HG02943 (cell line): Measurements from ENCODE around the gene SFXN5.

Source experiments
- ATAC-seq: cut with Tn5 transposase; IDR thresholded peaks from one replicate; pipeline ENCODE4 v1.9.1; 2021; ENCODE audit warnings: mild to moderate bottlenecking, low read depth, moderate library complexity; ENCODE audit not compliant: unreplicated experiment

Gene SFXN5

GRCh38 chr2:72982219-72982618, 89.3 kb downstream of the SFXN5 start:
- no peak for ATAC-seq

DNA sequence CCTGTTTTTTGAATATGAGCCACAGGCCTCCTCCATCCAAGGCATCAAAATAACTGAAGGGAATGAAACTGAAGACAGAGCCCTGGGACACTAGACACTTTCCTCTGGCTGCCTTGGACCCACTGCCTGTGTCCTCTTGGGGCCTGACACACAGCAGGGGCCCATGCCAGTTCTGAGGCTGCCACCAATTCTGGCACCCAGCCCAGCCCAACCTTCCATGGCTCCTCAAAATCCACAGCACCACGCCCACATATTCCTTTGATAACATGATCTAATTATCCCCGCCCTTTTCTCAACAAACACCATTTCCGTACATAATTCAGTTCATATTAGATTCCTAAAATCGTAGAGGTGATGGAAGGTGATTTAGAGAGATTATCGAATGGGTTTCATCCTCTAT, 90.0 kb downstream of the SFXN5 start:
- no peak for ATAC-seq

DNA sequence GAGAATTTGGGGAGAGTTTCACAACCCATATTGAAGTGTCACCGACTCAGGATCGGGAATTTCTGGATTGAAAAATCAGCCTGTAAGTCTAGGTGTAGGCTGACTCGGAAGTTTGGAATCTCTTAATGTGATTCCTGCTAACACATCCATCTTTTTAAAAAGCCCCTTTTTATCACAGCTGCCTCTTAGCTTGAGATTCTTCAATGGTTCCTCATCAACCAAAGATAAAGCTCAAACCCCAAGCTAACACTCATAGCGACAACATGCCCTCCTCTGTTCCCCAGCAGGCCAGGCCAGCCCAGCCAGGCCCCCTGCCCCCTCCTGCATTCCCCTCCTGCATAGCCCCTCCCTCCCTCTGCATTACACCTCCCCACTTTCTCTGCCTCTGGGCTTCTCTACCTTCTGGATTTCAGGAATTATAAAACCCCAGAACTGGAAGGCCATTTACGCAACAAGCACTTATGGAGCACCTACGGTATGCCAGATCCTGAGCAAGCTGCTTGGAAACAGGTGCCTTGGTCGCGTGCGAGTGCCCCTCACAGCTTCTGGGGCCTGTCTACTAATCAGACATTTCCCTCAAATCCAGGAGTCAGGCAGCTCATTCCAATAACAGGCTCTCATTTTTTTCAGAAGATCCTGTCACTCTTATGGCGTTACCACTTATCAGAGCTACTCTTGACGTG, 90.8 kb downstream of the SFXN5 start:
- no peak for ATAC-seq

DNA sequence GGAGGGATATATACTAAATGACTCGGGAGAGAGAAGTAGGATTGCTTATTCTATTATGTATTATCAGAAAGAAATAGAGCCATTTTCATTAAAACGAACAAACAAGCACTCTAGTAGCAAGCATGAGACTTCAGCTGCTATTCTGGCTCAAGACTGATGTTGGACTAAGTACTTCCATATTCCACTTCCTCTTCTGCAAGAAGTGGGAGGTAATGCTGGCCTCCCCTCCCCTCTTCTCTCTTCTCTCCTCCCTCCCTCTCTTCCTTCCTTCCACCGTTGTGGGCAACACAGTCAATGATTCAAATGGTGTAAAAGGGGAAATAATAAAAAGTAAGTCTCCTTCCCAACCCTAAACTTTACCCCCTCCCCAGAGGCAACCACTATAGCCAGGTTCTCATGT, 91.6 kb downstream of the SFXN5 start:
- no peak for ATAC-seq

- ATAC-seq = no peak
Measured at GRCh38 chr2:72975017-72975416, 96.5 kb downstream of the SFXN5 start.

- no peak for ATAC-seq
Measured at GRCh38 chr2:72974436-72974754, 97.1 kb downstream of the SFXN5 start.

- peak; percentile 68 for ATAC-seq
Measured at GRCh38 chr2:72973566-72974435, 97.7 kb downstream of the SFXN5 start.

DNA sequence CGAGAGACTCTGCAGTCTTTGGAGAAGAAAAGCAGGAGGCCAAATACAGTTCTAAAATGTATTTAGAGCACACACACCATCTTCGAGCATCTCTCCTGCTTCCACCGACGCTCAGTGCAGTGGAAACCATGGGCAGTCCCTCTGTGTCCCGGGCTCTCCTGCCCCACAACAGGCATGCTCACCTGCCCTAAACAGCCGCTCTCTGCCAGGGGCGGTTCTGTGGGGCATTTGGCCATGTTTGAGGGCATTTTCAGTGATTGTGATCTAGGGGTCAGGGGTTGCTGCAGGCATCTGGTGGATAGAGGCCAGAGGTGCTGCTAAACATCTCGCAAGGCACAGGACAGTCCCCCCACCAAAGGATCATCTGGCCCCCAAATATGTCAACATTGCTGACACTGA, 98.4 kb downstream of the SFXN5 start:
- no peak for ATAC-seq

- ATAC-seq = no peak
Measured at GRCh38 chr2:72972352-72973136, 99.0 kb downstream of the SFXN5 start.

- no peak for ATAC-seq
Measured at GRCh38 chr2:72971036-72971435, 100.5 kb downstream of the SFXN5 start.

DNA sequence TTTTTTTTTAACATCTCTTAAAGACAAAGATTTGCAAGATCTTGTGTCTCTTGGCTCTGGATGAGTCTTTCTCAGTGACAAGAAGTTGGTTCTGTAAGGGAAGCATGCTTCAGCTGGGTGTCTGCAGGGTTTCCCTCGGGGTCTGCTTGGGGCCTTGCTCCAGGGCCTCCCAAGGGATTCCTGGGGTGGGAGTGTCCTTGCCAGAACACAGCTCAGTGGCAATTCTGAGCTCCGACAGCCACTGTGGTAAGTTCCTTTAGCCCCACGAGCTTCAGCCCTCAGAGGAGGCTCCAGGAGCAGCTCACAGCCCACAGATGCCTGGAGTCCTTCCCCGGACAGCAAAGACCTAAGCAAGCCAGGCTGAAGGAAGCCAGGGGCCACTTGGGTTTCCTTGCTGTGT, 101.8 kb downstream of the SFXN5 start:
- no peak for ATAC-seq

- no peak for ATAC-seq
Measured at GRCh38 chr2:72968286-72968685, 103.2 kb downstream of the SFXN5 start.

DNA sequence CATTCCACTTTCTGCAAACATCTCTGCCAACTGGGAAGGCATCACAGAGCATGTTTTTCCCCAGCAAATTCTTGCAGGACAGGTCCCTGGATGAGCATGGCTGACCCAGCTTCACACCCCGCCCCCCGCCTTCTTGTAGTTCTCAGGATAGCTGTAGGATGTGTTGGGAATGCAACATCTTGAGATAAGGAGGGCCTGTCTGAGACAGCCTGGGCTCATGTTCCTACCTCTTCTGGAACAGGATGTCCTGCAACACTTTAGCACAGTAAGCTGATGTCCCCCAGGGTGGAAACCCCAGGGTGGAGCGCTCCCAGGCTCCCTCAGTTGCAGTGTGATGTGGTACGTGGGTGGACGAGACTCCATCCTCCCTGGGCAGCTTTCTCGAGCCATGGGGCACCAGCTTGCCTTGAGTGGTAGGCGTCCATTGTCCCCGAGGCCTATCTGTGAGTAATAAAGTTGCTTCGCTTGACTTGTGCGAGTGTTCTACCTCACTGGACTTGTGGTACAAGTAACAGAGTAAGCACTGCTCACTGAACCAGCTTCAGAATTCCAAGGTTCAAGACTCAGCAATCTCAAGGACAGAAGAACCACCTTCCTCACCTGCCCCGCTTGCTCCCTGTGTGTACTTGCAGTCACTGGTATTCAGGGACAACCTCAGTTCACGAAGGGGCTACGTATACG, 105.6 kb downstream of the SFXN5 start:
- ATAC-seq = no peak

- no peak for ATAC-seq
Measured at GRCh38 chr2:72965016-72965415, 106.5 kb downstream of the SFXN5 start.

DNA sequence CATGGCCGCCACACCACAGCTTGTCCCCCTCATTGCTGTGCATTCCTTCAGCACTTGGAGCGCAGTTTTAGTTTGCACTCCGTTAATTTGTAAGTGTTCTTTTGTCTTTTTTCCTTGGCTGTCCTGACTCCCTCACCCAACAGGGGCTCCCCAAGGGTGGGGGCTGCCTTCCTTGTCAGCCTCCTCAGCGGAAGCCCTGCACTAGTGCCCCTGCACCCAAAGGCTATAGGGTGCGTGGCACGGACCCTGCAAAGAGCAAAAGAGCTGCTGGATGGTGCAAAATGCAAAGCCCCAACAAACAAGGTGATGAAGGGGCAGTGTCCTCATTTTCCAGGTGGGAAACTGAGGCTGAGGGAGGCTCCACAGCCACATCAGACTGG, 107.4 kb downstream of the SFXN5 start:
- no peak for ATAC-seq

DNA sequence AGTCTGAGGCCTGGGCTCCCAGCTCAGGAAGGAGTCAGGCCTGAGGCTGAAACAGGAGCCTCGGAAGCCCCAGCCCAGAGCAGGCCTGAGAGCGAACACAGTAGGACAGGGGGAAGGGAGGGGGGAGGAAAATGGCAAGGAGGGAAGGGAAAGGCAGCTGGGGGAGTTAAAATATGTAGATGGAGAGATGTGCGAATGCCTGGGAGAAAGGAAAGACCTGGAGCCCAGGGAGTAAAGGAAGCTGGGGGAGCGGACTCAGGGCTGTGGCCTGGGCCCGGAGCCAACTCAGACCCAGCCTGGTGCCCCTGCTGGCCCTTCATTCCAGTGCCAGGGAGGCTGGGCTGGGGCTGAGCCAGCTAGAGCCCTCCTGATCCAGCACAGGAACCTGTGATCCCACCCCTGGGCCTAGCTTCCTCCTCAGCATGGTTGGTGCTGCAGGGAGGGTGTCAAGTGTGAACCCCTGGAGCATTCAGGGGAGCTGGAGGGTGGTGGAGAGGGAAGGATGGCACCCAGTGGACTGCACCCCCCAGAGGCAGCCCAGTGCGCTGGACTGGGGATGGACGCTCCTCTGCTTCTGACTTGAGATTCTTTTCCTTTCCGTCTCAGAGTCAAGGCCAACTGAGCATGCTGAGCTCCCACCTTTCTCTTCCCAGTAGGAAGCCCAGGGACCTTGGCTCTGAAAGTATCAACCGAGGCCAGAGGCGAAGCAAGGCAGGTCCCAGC, 107.9 kb downstream of the SFXN5 start:
- no peak for ATAC-seq

GRCh38 chr2:72962911-72963310, 108.6 kb downstream of the SFXN5 start:
- ATAC-seq = no peak

GRCh38 chr2:72961853-72962468, 109.6 kb downstream of the SFXN5 start:
- ATAC-seq = no peak

DNA sequence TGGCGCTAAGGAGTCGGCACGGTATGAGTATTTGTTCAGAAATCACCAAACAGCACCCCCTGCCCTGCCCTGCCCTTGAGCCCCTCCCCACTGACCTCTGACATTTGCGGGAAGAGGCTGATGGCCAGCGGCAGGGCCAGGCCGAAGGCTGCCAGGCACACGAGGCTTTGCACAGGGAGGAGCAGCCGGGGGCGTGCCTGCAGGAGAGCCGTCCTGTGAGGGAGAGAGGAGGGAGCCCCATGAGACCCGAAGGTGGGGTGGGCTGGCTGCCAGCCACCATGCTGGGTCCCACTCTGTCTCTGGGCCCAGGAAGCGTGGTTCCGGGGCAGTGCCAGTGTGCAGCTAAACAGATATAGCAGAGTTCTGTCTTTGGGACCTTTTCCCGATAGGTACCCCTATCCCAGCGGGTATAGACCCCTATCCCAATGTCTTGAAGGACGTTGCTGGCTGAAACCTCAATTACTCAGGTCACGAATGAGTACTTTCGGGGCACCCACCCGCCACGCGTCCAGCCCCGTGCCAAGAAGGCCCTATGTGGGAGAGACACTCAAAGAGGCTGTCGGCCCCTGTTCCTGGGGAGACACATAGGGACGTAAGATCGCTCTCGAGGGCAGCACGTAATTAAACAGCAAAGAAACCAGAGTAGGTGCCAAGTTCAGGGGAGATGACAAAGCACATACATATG, 110.3 kb downstream of the SFXN5 start:
- ATAC-seq = no peak
